HEK293 (cell line): ENCODE measurements around the gene ACVR1.

Source experiments
- CTCF ChIA-PET: fragments of 350-600 bp; formaldehyde crosslinking; extraction: SDS; loops from one replicate; lab custom pipeline; 2021; ENCODE audit warnings: antibody characterized with exemption; lab: Yijun Ruan, JAX
- POLR2A ChIA-PET: fragments of 300-600 bp; formaldehyde crosslinking; extraction: SDS; loops from one replicate; lab custom pipeline; 2020; ENCODE audit warnings: antibody characterized with exemption, inconsistent platforms; lab: Yijun Ruan, JAX
- H3K27ac ChIP-seq: fragments of 200-500 bp; sonication (Bioruptor generic); 2 replicates; pipeline ENCODE4 v1.5.1; 2014; ENCODE audit warnings: low read depth, low read length, control low read depth, inconsistent platforms; ENCODE audit errors: extremely low read depth
- H3K36me3 ChIP-seq, 2 experiments: fragments of 200-500 bp in 1 of 2; sonication (Bioruptor generic) in 1 of 2; 1 replicate in 1 of 2; 2 replicates in 1 of 2; pipeline ENCODE4 v1.5.1; 2014 to 2017; ENCODE audit warnings: inconsistent platforms in 2 of 2, low read length in 2 of 2; ENCODE audit not compliant: control insufficient read depth in 2 of 2, insufficient read depth in 1 of 2
- H3K4me1 ChIP-seq: fragments of 200-500 bp; sonication (Bioruptor generic); 2 replicates; pipeline ENCODE4 v1.5.1; 2014; ENCODE audit warnings: mild to moderate bottlenecking, low read length, inconsistent platforms; ENCODE audit not compliant: control insufficient read depth, insufficient read depth
- H3K4me3 ChIP-seq: 2 replicates; pipeline ENCODE4 v1.5.1; 2011; ENCODE audit warnings: low read depth, mild to moderate bottlenecking, control low read depth, low read length, moderate library complexity
- H3K9me3 ChIP-seq: fragments of 200-500 bp; sonication (Bioruptor generic); 2 replicates; pipeline ENCODE4 v1.5.1; 2014; ENCODE audit warnings: low read depth, low read length, inconsistent platforms; ENCODE audit not compliant: control insufficient read depth, insufficient read depth
- HOXA7 ChIP-seq: sonication (generic); formaldehyde crosslinking; IDR thresholded peaks from 2 replicates; pipeline ENCODE4 v1.8.1; 2022; ENCODE audit warnings: missing genetic modification reagents, borderline replicate concordance
- INSM2 ChIP-seq: fragments of 450-650 bp; formaldehyde crosslinking; IDR thresholded peaks from 2 replicates; pipeline ENCODE4 v1.5.1; 2016; ENCODE audit warnings: missing biosample characterization, missing genetic modification characterization
- KLF1 ChIP-seq: fragments of 450-650 bp; formaldehyde crosslinking; IDR thresholded peaks from 2 replicates; pipeline ENCODE4 v1.5.1; 2016; ENCODE audit warnings: missing biosample characterization, missing genetic modification characterization
- OSR2 ChIP-seq: fragments of 450-650 bp; formaldehyde crosslinking; IDR thresholded peaks from 2 replicates; pipeline ENCODE4 v1.5.1; 2016; ENCODE audit warnings: missing biosample characterization, missing genetic modification characterization
- REPIN1 ChIP-seq: fragments of 450-650 bp; formaldehyde crosslinking; IDR thresholded peaks from 2 replicates; pipeline ENCODE4 v1.5.1; 2017; ENCODE audit warnings: missing biosample characterization, missing genetic modification characterization, low read depth
- SETDB1 ChIP-seq: IDR thresholded peaks from one replicate; pipeline ENCODE4 v1.6.1; 2017; ENCODE audit warnings: mild to moderate bottlenecking, low read length, moderate library complexity, mixed read lengths; ENCODE audit not compliant: insufficient read length
- SP3 ChIP-seq: fragments of 450-650 bp; formaldehyde crosslinking; IDR thresholded peaks from 2 replicates; pipeline ENCODE4 v1.5.1; 2016; ENCODE audit warnings: missing biosample characterization, missing genetic modification characterization
- TRIM28 ChIP-seq: IDR thresholded peaks from 2 replicates; pipeline ENCODE4 v1.6.1; 2011; ENCODE audit warnings: low read length, control low read depth, borderline replicate concordance
- ZBTB6 ChIP-seq: fragments of 450-650 bp; formaldehyde crosslinking; IDR thresholded peaks from 2 replicates; pipeline ENCODE4 v1.5.1; 2017; ENCODE audit warnings: missing biosample characterization, missing genetic modification characterization
- ZNF140 ChIP-seq: fragments of 450-650 bp; formaldehyde crosslinking; IDR thresholded peaks from 2 replicates; pipeline ENCODE4 v1.5.1; 2016; ENCODE audit warnings: missing biosample characterization, missing genetic modification characterization
- ZNF214 ChIP-seq: fragments of 450-650 bp; formaldehyde crosslinking; IDR thresholded peaks from 2 replicates; pipeline ENCODE4 v1.5.1; 2017; ENCODE audit warnings: missing biosample characterization, mild to moderate bottlenecking, missing genetic modification characterization, borderline replicate concordance
- ZNF280C ChIP-seq: fragments of 450-650 bp; formaldehyde crosslinking; IDR thresholded peaks from 2 replicates; pipeline ENCODE4 v1.5.1; 2016; ENCODE audit warnings: missing biosample characterization, missing genetic modification characterization
- ZNF292 ChIP-seq: fragments of 450-650 bp; formaldehyde crosslinking; IDR thresholded peaks from 2 replicates; pipeline ENCODE4 v1.5.1; 2016; ENCODE audit warnings: low read depth, missing biosample characterization, missing genetic modification characterization, borderline replicate concordance
- ZNF37A ChIP-seq: fragments of 450-650 bp; IDR thresholded peaks from 2 replicates; pipeline ENCODE4 v1.5.1; 2018; ENCODE audit warnings: missing biosample characterization, missing genetic modification characterization
- ZNF624 ChIP-seq: fragments of 450-650 bp; formaldehyde crosslinking; IDR thresholded peaks from 2 replicates; pipeline ENCODE4 v1.5.1; 2017; ENCODE audit warnings: missing biosample characterization, missing genetic modification characterization
- ZNF660 ChIP-seq: fragments of 450-650 bp; IDR thresholded peaks from 2 replicates; pipeline ENCODE4 v1.5.1; 2018; ENCODE audit warnings: missing biosample characterization, mild to moderate bottlenecking, missing genetic modification characterization
- ZNF791 ChIP-seq: fragments of 450-650 bp; formaldehyde crosslinking; IDR thresholded peaks from 2 replicates; pipeline ENCODE4 v1.5.1; 2016; ENCODE audit warnings: missing biosample characterization, missing genetic modification characterization
- ZNF830 ChIP-seq: fragments of 450-650 bp; IDR thresholded peaks from 2 replicates; pipeline ENCODE4 v1.5.0; 2018; ENCODE audit warnings: missing biosample characterization, missing genetic modification characterization, low read depth, mild to moderate bottlenecking, moderate library complexity
- TF ChIP-seq, protein P1 (sequence below): fragments of 450-650 bp; IDR thresholded peaks from 2 replicates; pipeline ENCODE4 v1.5.1; 2018; ENCODE audit warnings: missing biosample characterization, mild to moderate bottlenecking, missing genetic modification characterization
- TF ChIP-seq, protein P2 (sequence below): fragments of 450-650 bp; formaldehyde crosslinking; IDR thresholded peaks from 2 replicates; pipeline ENCODE4 v1.5.1; 2016; ENCODE audit warnings: missing biosample characterization, missing genetic modification characterization

ACVR1 gene

GRCh38 chr2:157835425-157835824 is 40.7 kb downstream of the ACVR1 start:
- Histone ChIP-seq H3K4me3 (no peak overlapping the region), H3K9me3 (no peaks in the 10 kb centered on the region), H3K36me3 (no peaks in the 10 kb centered on the region)
- ChIA-PET CTCF (interaction anchor here (0.6 kb wide), 1 partner anchor 401 kb away, joined by 3 read pairs; no protein-coding TSS in a partner anchor), POLR2A (no interaction called here)
- no peak for TF ChIP-seq INSM2
- no peak for TF ChIP-seq KLF1 (tag by site-specific recombination)
- TF ChIP-seq ZNF791 = no peak
- no peak for TF ChIP-seq ZNF140 (tag by site-specific recombination)
- TF ChIP-seq ZNF830 (tag by site-specific recombination) = no peak
- no peak for TF ChIP-seq ZNF280C (tag by site-specific recombination)
- no peak for TF ChIP-seq ZNF37A
- TF ChIP-seq ZNF292 (tag by site-specific recombination) = no peak
- no peak for TF ChIP-seq OSR2
- TF ChIP-seq ZBTB6 = no peak
- TF ChIP-seq ZNF660 (tag by site-specific recombination) = no peak
- TF ChIP-seq, protein P1, sequence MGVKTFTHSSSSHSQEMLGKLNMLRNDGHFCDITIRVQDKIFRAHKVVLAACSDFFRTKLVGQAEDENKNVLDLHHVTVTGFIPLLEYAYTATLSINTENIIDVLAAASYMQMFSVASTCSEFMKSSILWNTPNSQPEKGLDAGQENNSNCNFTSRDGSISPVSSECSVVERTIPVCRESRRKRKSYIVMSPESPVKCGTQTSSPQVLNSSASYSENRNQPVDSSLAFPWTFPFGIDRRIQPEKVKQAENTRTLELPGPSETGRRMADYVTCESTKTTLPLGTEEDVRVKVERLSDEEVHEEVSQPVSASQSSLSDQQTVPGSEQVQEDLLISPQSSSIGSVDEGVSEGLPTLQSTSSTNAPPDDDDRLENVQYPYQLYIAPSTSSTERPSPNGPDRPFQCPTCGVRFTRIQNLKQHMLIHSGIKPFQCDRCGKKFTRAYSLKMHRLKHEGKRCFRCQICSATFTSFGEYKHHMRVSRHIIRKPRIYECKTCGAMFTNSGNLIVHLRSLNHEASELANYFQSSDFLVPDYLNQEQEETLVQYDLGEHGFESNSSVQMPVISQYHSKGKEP (tag by site-specific recombination) = no peak
- no peak for TF ChIP-seq TRIM28
- TF ChIP-seq, protein P2, sequence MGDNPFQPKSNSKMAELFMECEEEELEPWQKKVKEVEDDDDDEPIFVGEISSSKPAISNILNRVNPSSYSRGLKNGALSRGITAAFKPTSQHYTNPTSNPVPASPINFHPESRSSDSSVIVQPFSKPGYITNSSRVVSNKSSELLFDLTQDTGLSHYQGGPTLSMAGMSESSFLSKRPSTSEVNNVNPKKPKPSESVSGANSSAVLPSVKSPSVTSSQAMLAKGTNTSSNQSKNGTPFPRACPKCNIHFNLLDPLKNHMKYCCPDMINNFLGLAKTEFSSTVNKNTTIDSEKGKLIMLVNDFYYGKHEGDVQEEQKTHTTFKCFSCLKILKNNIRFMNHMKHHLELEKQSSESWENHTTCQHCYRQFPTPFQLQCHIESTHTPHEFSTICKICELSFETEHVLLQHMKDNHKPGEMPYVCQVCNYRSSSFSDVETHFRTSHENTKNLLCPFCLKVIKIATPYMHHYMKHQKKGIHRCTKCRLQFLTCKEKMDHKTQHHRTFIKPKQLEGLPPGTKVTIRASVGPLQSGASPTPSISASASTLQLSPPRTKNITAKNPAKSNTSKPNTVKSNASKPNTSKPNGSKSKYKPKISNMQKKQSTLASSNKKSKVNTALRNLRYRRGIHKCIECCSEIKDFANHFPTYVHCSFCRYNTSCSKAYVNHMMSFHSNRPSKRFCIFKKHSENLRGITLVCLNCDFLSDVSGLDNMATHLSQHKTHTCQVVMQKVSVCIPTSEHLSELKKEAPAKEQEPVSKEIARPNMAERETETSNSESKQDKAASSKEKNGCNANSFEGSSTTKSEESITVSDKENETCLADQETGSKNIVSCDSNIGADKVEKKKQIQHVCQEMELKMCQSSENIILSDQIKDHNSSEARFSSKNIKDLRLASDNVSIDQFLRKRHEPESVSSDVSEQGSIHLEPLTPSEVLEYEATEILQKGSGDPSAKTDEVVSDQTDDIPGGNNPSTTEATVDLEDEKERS (tag by site-specific recombination) = no peak
- TF ChIP-seq, all 188 proteins: peak for 0
- H3K4me1 ChIP-seq = peaks cover 16% of the 10 kb centered on the region
- H3K27ac ChIP-seq = no peak overlapping the region

DNA sequence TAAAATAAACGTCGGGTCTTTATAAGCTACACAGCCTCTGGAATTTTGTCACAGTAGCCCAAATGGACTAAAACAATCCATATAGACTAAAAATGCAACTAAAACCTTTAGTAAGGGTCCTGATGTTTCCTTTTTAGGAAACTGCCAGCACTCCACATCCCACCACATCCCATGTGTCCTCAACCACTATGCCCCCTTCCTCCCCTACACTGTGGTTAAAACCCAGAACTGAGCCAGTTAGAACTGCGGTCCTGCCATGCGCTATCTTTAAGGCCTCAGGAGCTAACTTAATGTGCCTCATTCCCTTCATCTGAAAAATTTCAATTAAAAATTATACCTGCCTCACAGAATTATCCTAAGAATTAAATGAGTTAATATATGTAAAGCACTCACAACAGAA is 41.1 kb downstream of the ACVR1 start:
- ChIA-PET CTCF (interaction anchor here (0.6 kb wide), 1 partner anchor 401 kb away, joined by 3 read pairs; no protein-coding TSS in a partner anchor), POLR2A (interaction anchor here (0.5 kb wide), 1 partner anchor 40 kb away, joined by 3 read pairs; no protein-coding TSS in a partner anchor)
- H3K4me3 ChIP-seq = no peak overlapping the region
- H3K4me1 ChIP-seq = peaks cover 15% of the 10 kb centered on the region
- H3K36me3 ChIP-seq = no peaks in the 10 kb centered on the region
- H3K27ac ChIP-seq = no peak overlapping the region
- no peaks in the 10 kb centered on the region for H3K9me3 ChIP-seq
- no peak for TF ChIP-seq HOXA7 (CRISPR knock-in tag)
- no peak for TF ChIP-seq SETDB1
- no peak for TF ChIP-seq ZNF624 (tag by site-specific recombination)
- no peak for TF ChIP-seq REPIN1
- TF ChIP-seq ZNF292 (tag by site-specific recombination) = no peak
- TF ChIP-seq SP3 (tag by site-specific recombination) = no peak
- TF ChIP-seq ZNF214 = no peak
